GM23338 (cell line): ENCODE data around the gene SFTPB. TPM values are rescaled to one million over a fixed set of nuclear protein-coding genes. Genes with fewer than 3 reads are reported as not detected.

ENCODE experiments used
- ATAC-seq: fragments of 200-7000 bp; cut with Tn5 transposase; 3 replicates; pipeline ENCODE4 v1.9.1; 2020
- DNase-seq: peaks from one replicate; pipeline ENCODE4 v3.0.0-alpha.2; 2015; ENCODE audit warnings: low spot score
- H2AFZ ChIP-seq: fragments of 200-600 bp; sonication (generic); 2 replicates; pipeline ENCODE4 v1.8.0; 2016; ENCODE audit warnings: antibody characterized with exemption, mild to moderate bottlenecking, moderate library complexity
- H3F3A ChIP-seq: fragments of 200-600 bp; sonication (generic); replicated peaks from 2 replicates; pipeline ENCODE4 v1.8.0; 2017; ENCODE audit warnings: antibody characterized with exemption, mixed run types, low read depth
- H3K27ac ChIP-seq: fragments of 200-600 bp; sonication (generic); 2 replicates; pipeline ENCODE4 v1.6.1; 2016; ENCODE audit warnings: low read depth
- H3K27me3 ChIP-seq: fragments of 200-600 bp; sonication (generic); 2 replicates; pipeline ENCODE4 v1.8.0; 2016; ENCODE audit warnings: mild to moderate bottlenecking, mixed run types, moderate library complexity; ENCODE audit not compliant: insufficient read depth
- H3K36me3 ChIP-seq: fragments of 200-600 bp; sonication (generic); 2 replicates; pipeline ENCODE4 v1.8.0; 2016; ENCODE audit warnings: mild to moderate bottlenecking; ENCODE audit not compliant: insufficient read depth
- H3K4me1 ChIP-seq: fragments of 200-600 bp; sonication (generic); 2 replicates; pipeline ENCODE4 v1.8.0; 2016; ENCODE audit warnings: mild to moderate bottlenecking, moderate library complexity; ENCODE audit not compliant: insufficient read depth
- H3K4me2 ChIP-seq: fragments of 200-600 bp; sonication (generic); 2 replicates; pipeline ENCODE4 v1.7.1; 2017; ENCODE audit warnings: mixed run types
- H3K4me3 ChIP-seq: fragments of 200-600 bp; sonication (generic); 2 replicates; pipeline ENCODE4 v1.6.1; 2016; ENCODE audit warnings: mixed run types
- H3K79me2 ChIP-seq: fragments of 200-600 bp; sonication (generic); replicated peaks from 2 replicates; pipeline ENCODE4 v1.8.0; 2017; ENCODE audit warnings: mild to moderate bottlenecking; ENCODE audit not compliant: insufficient read depth
- H3K9me2 ChIP-seq: fragments of 200-600 bp; sonication (generic); 2 replicates; pipeline ENCODE4 v1.8.0; 2017; ENCODE audit not compliant: insufficient read depth
- H4K20me1 ChIP-seq: fragments of 200-600 bp; sonication (generic); replicated peaks from 2 replicates; pipeline ENCODE4 v1.8.0; 2017; ENCODE audit warnings: mild to moderate bottlenecking; ENCODE audit not compliant: insufficient read depth
- H3K27ac Mint-ChIP-seq: 2 replicates; pipeline ENCODE4 v1.8.0; 2020; ENCODE audit warnings: inconsistent platforms, mild to moderate bottlenecking, moderate library complexity, mixed read lengths
- H3K27me3 Mint-ChIP-seq: 3 replicates; pipeline ENCODE4 v1.8.0; 2022; ENCODE audit warnings: low read depth, mild to moderate bottlenecking, moderate library complexity, mixed read lengths, inconsistent platforms; ENCODE audit not compliant: insufficient read depth, poor library complexity
- H3K36me3 Mint-ChIP-seq: 3 replicates; pipeline ENCODE4 v1.8.0; 2021; ENCODE audit warnings: low read depth, mild to moderate bottlenecking, inconsistent platforms, moderate library complexity, mixed read lengths
- H3K4me1 Mint-ChIP-seq: 3 replicates; pipeline ENCODE4 v1.8.0; 2020; ENCODE audit warnings: mild to moderate bottlenecking, inconsistent platforms, mixed read lengths
- H3K4me3 Mint-ChIP-seq: 3 replicates; pipeline ENCODE4 v1.8.0; 2021; ENCODE audit warnings: moderate library complexity, mild to moderate bottlenecking, inconsistent platforms, mixed read lengths
- H3K9me3 Mint-ChIP-seq: 3 replicates; pipeline ENCODE4 v1.8.0; 2020; ENCODE audit warnings: moderate library complexity, mild to moderate bottlenecking, inconsistent platforms, mixed read lengths
- CREB1 ChIP-seq: fragments of 250-450 bp; sonication (Bioruptor Pico); IDR thresholded peaks from 2 replicates; pipeline ENCODE4 v1.5.0; 2020; ENCODE audit warnings: low read depth, mild to moderate bottlenecking, moderate library complexity
- EZH2 ChIP-seq: fragments of 200-600 bp; sonication (generic); IDR thresholded peaks from one replicate; pipeline ENCODE4 v1.8.0; 2017; ENCODE audit warnings: antibody characterized with exemption, mild to moderate bottlenecking, low read depth; ENCODE audit not compliant: unreplicated experiment
- EZH2phosphoT487 ChIP-seq: fragments of 200-600 bp; sonication (generic); IDR thresholded peaks from one replicate; pipeline ENCODE4 v1.8.1; 2018; ENCODE audit warnings: antibody characterized with exemption; ENCODE audit not compliant: unreplicated experiment
- JUNB ChIP-seq: IDR thresholded peaks from one replicate; pipeline ENCODE4 v1.6.1; 2016; ENCODE audit warnings: antibody characterized with exemption; ENCODE audit not compliant: unreplicated experiment
- NANOG ChIP-seq: IDR thresholded peaks from 2 replicates; pipeline ENCODE4 v1.6.1; 2016; ENCODE audit warnings: antibody characterized with exemption, borderline replicate concordance
- POLR2AphosphoS5 ChIP-seq: IDR thresholded peaks from 2 replicates; pipeline ENCODE4 v1.6.1; 2016; ENCODE audit warnings: antibody characterized with exemption, low read depth
- REST ChIP-seq: IDR thresholded peaks from one replicate; pipeline ENCODE4 v1.6.1; 2018; ENCODE audit warnings: antibody characterized with exemption; ENCODE audit not compliant: unreplicated experiment
- STAT1 ChIP-seq: IDR thresholded peaks from one replicate; pipeline ENCODE4 v1.6.1; 2016; ENCODE audit warnings: antibody characterized with exemption; ENCODE audit not compliant: unreplicated experiment
- ZNF114 ChIP-seq: fragments of 250-450 bp; sonication (Bioruptor Pico); IDR thresholded peaks from 2 replicates; pipeline ENCODE4 v1.5.0; 2020; ENCODE audit warnings: mild to moderate bottlenecking, moderate library complexity
- ZNF331 ChIP-seq: fragments of 250-450 bp; sonication (Bioruptor Pico); IDR thresholded peaks from 2 replicates; pipeline ENCODE4 v1.5.0; 2020; ENCODE audit warnings: low read depth, mild to moderate bottlenecking, moderate library complexity
- polyA plus RNA-seq: library from polyadenylated mRNA; unstranded; fragments of >200 nt; fragmentation: Nextera tagmentation; extraction: Ambion mirVana; gene quantifications from 2 replicates; pipeline ENCODE4 v1.2.1, GENCODE V29; 2016
- total RNA-seq: library from RNA; depleted of rRNA; stranded (reverse); fragments of >200 nt; shearing (Covaris generic); gene quantifications from 2 replicates; pipeline ENCODE4 v1.2.3, GENCODE V29; 2014
- TF ChIP-seq, protein P1 (sequence below): fragments of 250-450 bp; sonication (Bioruptor Pico); IDR thresholded peaks from 2 replicates; pipeline ENCODE4 v1.5.0; 2020; ENCODE audit warnings: mild to moderate bottlenecking, moderate library complexity
- TF ChIP-seq, protein P2 (sequence below), 2 experiments: fragments of 200-600 bp in 1 of 2; sonication (generic) in 1 of 2; conservative IDR thresholded peaks; 2 replicates each; pipeline versions ENCODE4 v1.5.1 to v1.6.1; 2016 to 2017; ENCODE audit warnings: antibody characterized with exemption in 2 of 2, low read depth in 2 of 2, mild to moderate bottlenecking in 2 of 2, moderate library complexity in 1 of 2
- TF ChIP-seq, protein P3 (sequence below): IDR thresholded peaks from 2 replicates; pipeline ENCODE4 v1.6.1; 2016; ENCODE audit warnings: antibody characterized with exemption

The SFTPB gene
- total and polyA plus RNA-seq, 2 experiments from 2014 or later, result 0.06 TPM; not detected in 1

- Histone ChIP-seq H3K9me2 (no peaks in the 10 kb centered on the region), H3K27ac (peak overlapping the region; percentile 15; the same call in 1 of the 2 replicates), H2AFZ (no peak overlapping the region), H3K36me3 (peaks cover 22% of the 10 kb centered on the region), H3F3A (no peaks in the 10 kb centered on the region), H3K79me2 (no peaks in the 10 kb centered on the region), H4K20me1 (peaks cover 5% of the 10 kb centered on the region; the same call in 1 of the 2 replicates), H3K27me3 (no peaks in the 10 kb centered on the region), H3K4me1 (peaks cover 7% of the 10 kb centered on the region; the same call in 1 of the 2 replicates), H3K4me3 (no peak overlapping the region), H3K4me2 (no peak overlapping the region)
- TF ChIP-seq CREB1 (CRISPR knock-in tag), result no peak
- TF ChIP-seq, protein P1, sequence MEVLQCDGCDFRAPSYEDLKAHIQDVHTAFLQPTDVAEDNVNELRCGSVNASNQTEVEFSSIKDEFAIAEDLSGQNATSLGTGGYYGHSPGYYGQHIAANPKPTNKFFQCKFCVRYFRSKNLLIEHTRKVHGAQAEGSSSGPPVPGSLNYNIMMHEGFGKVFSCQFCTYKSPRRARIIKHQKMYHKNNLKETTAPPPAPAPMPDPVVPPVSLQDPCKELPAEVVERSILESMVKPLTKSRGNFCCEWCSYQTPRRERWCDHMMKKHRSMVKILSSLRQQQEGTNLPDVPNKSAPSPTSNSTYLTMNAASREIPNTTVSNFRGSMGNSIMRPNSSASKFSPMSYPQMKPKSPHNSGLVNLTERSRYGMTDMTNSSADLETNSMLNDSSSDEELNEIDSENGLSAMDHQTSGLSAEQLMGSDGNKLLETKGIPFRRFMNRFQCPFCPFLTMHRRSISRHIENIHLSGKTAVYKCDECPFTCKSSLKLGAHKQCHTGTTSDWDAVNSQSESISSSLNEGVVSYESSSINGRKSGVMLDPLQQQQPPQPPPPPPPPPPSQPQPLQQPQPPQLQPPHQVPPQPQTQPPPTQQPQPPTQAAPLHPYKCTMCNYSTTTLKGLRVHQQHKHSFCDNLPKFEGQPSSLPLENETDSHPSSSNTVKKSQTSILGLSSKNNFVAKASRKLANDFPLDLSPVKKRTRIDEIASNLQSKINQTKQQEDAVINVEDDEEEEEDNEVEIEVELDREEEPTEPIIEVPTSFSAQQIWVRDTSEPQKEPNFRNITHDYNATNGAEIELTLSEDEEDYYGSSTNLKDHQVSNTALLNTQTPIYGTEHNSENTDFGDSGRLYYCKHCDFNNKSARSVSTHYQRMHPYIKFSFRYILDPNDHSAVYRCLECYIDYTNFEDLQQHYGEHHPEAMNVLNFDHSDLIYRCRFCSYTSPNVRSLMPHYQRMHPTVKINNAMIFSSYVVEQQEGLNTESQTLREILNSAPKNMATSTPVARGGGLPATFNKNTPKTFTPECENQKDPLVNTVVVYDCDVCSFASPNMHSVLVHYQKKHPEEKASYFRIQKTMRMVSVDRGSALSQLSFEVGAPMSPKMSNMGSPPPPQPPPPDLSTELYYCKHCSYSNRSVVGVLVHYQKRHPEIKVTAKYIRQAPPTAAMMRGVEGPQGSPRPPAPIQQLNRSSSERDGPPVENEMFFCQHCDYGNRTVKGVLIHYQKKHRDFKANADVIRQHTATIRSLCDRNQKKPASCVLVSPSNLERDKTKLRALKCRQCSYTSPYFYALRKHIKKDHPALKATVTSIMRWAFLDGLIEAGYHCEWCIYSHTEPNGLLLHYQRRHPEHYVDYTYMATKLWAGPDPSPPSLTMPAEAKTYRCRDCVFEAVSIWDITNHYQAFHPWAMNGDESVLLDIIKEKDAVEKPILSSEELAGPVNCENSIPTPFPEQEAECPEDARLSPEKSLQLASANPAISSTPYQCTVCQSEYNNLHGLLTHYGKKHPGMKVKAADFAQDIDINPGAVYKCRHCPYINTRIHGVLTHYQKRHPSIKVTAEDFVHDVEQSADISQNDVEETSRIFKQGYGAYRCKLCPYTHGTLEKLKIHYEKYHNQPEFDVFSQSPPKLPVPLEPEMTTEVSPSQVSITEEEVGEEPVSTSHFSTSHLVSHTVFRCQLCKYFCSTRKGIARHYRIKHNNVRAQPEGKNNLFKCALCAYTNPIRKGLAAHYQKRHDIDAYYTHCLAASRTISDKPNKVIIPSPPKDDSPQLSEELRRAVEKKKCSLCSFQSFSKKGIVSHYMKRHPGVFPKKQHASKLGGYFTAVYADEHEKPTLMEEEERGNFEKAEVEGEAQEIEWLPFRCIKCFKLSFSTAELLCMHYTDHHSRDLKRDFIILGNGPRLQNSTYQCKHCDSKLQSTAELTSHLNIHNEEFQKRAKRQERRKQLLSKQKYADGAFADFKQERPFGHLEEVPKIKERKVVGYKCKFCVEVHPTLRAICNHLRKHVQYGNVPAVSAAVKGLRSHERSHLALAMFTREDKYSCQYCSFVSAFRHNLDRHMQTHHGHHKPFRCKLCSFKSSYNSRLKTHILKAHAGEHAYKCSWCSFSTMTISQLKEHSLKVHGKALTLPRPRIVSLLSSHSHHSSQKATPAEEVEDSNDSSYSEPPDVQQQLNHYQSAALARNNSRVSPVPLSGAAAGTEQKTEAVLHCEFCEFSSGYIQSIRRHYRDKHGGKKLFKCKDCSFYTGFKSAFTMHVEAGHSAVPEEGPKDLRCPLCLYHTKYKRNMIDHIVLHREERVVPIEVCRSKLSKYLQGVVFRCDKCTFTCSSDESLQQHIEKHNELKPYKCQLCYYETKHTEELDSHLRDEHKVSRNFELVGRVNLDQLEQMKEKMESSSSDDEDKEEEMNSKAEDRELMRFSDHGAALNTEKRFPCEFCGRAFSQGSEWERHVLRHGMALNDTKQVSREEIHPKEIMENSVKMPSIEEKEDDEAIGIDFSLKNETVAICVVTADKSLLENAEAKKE (CRISPR knock-in tag), result no peak
- TF ChIP-seq, protein P2, sequence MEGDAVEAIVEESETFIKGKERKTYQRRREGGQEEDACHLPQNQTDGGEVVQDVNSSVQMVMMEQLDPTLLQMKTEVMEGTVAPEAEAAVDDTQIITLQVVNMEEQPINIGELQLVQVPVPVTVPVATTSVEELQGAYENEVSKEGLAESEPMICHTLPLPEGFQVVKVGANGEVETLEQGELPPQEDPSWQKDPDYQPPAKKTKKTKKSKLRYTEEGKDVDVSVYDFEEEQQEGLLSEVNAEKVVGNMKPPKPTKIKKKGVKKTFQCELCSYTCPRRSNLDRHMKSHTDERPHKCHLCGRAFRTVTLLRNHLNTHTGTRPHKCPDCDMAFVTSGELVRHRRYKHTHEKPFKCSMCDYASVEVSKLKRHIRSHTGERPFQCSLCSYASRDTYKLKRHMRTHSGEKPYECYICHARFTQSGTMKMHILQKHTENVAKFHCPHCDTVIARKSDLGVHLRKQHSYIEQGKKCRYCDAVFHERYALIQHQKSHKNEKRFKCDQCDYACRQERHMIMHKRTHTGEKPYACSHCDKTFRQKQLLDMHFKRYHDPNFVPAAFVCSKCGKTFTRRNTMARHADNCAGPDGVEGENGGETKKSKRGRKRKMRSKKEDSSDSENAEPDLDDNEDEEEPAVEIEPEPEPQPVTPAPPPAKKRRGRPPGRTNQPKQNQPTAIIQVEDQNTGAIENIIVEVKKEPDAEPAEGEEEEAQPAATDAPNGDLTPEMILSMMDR (conservative IDR thresholded peaks at IDR 0.05; ENCODE audit: low read depth in 2 of 2), result no peak
- TF ChIP-seq EZH2, result no peak
- TF ChIP-seq, protein P3, sequence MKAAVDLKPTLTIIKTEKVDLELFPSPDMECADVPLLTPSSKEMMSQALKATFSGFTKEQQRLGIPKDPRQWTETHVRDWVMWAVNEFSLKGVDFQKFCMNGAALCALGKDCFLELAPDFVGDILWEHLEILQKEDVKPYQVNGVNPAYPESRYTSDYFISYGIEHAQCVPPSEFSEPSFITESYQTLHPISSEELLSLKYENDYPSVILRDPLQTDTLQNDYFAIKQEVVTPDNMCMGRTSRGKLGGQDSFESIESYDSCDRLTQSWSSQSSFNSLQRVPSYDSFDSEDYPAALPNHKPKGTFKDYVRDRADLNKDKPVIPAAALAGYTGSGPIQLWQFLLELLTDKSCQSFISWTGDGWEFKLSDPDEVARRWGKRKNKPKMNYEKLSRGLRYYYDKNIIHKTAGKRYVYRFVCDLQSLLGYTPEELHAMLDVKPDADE, result no peak
- no peak for TF ChIP-seq REST
- no peak for TF ChIP-seq ZNF114
- TF ChIP-seq POLR2AphosphoS5, result no peak
- TF ChIP-seq STAT1, result no peak
- no peak for TF ChIP-seq ZNF331 (CRISPR knock-in tag)
- TF ChIP-seq JUNB, result no peak
- no peak for TF ChIP-seq EZH2phosphoT487
- TF ChIP-seq NANOG, result no peak
- no peaks in the 10 kb centered on the region for H3K9me3 Mint-ChIP-seq
- peaks cover 4% of the 10 kb centered on the region; the same call in 2 of the 3 replicates for H3K4me1 Mint-ChIP-seq
- H3K27me3 Mint-ChIP-seq, result peaks cover 1% of the 10 kb centered on the region
- H3K27ac Mint-ChIP-seq, result peak overlapping the region; percentile 70
- ATAC-seq (0 out of 3 replicates have a peak, but pooled peaks have one; percentile 24), DNase-seq (no peak)
- no peak overlapping the region for H3K4me3 Mint-ChIP-seq
- H3K36me3 Mint-ChIP-seq, result peaks cover 43% of the 10 kb centered on the region
These were observed 14.0 kb downstream of the SFTPB start for GRCh38 chr2:85653996-85654395.
